Head of caudate nucleus (tissue), 42 donors: ENCODE measurements around the gene ACAA2.
A peak's percentile ranks its signal among the peaks of the same experiment; 100 is the strongest.
"Not testable (repeated sequence)": the region's sequence is repeated elsewhere in the genome, so short reads cannot be mapped to it uniquely, and the experiment has no call there.

Experiments used
- DNase-seq, 42 donors: peaks; one replicate each; pipeline versions ENCODE4 v3.0.0 to v3.0.0-alpha.2; 2020 to 2021; ENCODE audit warnings: mixed read lengths in 7 of 42
- intact Hi-C: fragments of 100-400 bp; cut with DNase I; formaldehyde crosslinking; loops from one replicate; pipeline ENCODE4 v1.15.0; 2022

Gene ACAA2

GRCh38 chr18:49846718-49847470 lies 33.6 kb upstream of the ACAA2 start:
- intact Hi-C loops: no loop called here
- DNase-seq: peak in 1 of 42 donors; percentile 37

- intact Hi-C loops: no loop called here
- DNase-seq: peak in 1 of 42 donors; percentile 44
Measured at GRCh38 chr18:49846361-49846662, 33.0 kb upstream of the ACAA2 start.

- intact Hi-C loops: no loop called here
- peak in 10 of 42 donors; percentile 15 to 53 (median 34) for DNase-seq
Measured at GRCh38 chr18:49845629-49846360, 32.5 kb upstream of the ACAA2 start.

- no peak for DNase-seq
- intact Hi-C loops: no loop called here
Measured at GRCh38 chr18:49844903-49845302, 31.6 kb upstream of the ACAA2 start.

GRCh38 chr18:49843778-49844625 lies 30.7 kb upstream of the ACAA2 start:
- intact Hi-C loops: no loop called here
- DNase-seq: peak in 4 of 42 donors; percentile 25 to 50 (median 30)

GRCh38 chr18:49843131-49843530 lies 29.8 kb upstream of the ACAA2 start:
- DNase-seq: peak in 1 of 42 donors; percentile 35
- intact Hi-C loops: no loop called here

- peak in 1 of 42 donors; percentile 35 for DNase-seq
- intact Hi-C loops: no loop called here
Measured at GRCh38 chr18:49842656-49843055, 29.3 kb upstream of the ACAA2 start.

GRCh38 chr18:49841236-49842217 lies 28.2 kb upstream of the ACAA2 start:
- intact Hi-C loops: no loop called here
- DNase-seq: peak in 1 of 42 donors; percentile 39

- intact Hi-C loops: no loop called here
- DNase-seq: no peak
Measured at GRCh38 chr18:49839012-49839411, 25.7 kb upstream of the ACAA2 start.

- no peak for DNase-seq
- intact Hi-C loops: no loop called here
Measured at GRCh38 chr18:49838381-49838780, 25.0 kb upstream of the ACAA2 start.

- DNase-seq: no peak
- intact Hi-C loops: no loop called here
Measured at GRCh38 chr18:49837889-49838288, 24.6 kb upstream of the ACAA2 start.

GRCh38 chr18:49837316-49837835 lies 24.0 kb upstream of the ACAA2 start:
- intact Hi-C loops: not testable (repeated sequence)

GRCh38 chr18:49835405-49835804 lies 22.1 kb upstream of the ACAA2 start:
- intact Hi-C loops: no loop called here
- DNase-seq: no peak

More at GRCh38 chr18:49837316-49837835, 24.0 kb upstream of the ACAA2 start:
- not testable (repeated sequence) for DNase-seq

GRCh38 chr18:49834258-49834657 lies 20.9 kb upstream of the ACAA2 start:
- intact Hi-C loops: no loop called here
- no peak for DNase-seq

- no peak for DNase-seq
Measured at GRCh38 chr18:49833814-49834213, 20.5 kb upstream of the ACAA2 start.

GRCh38 chr18:49832221-49832647 lies 18.9 kb upstream of the ACAA2 start:
- no peak for DNase-seq
- intact Hi-C loops: no loop called here

More at GRCh38 chr18:49833814-49834213, 20.5 kb upstream of the ACAA2 start:
- intact Hi-C loops: no loop called here

- no peak for DNase-seq
- intact Hi-C loops: no loop called here
Measured at GRCh38 chr18:49827996-49828395, 14.7 kb upstream of the ACAA2 start.
